NB4 (cell line): ENCODE measurements around the gene KCTD6.
"Not testable (repeated sequence)": the region's sequence is repeated elsewhere in the genome, so short reads cannot be mapped to it uniquely, and the experiment has no call there.

Source experiments
- DNase-seq: peaks from one replicate; pipeline ENCODE4 v3.0.0; 2010; ENCODE audit warnings: low read depth
- H3K4me3 ChIP-seq: one replicate; pipeline ENCODE4 v1.5.1; 2011; ENCODE audit warnings: mild to moderate bottlenecking, low read depth, low read length, moderate library complexity
- CTCF ChIP-seq: IDR thresholded peaks from one replicate; pipeline ENCODE4 v1.5.1; 2012; ENCODE audit warnings: low read depth, low read length
- MAX ChIP-seq: IDR thresholded peaks from 2 replicates; pipeline ENCODE4 v1.6.1; 2011; ENCODE audit warnings: low read depth, low read length
- MYC ChIP-seq: IDR thresholded peaks from 2 replicates; pipeline ENCODE4 v1.6.1; 2011; ENCODE audit warnings: low read depth, low read length
- POLR2A ChIP-seq: IDR thresholded peaks from 2 replicates; pipeline ENCODE4 v1.6.1; 2011; ENCODE audit warnings: mild to moderate bottlenecking; ENCODE audit not compliant: insufficient read length; ENCODE audit errors: extremely low read depth

Gene KCTD6

GRCh38 chr3:58524326-58524888, 32.5 kb downstream of the KCTD6 start:
- TF ChIP-seq POLR2A (no peak), MYC (no peak), MAX (no peak), CTCF (no peak)
- no peak for DNase-seq
- H3K4me3 ChIP-seq: no peak overlapping the region

- DNase-seq: peak; percentile 90
- no peak overlapping the region for H3K4me3 ChIP-seq
- TF ChIP-seq CTCF: no peak
These were observed 34.6 kb downstream of the KCTD6 start for GRCh38 chr3:58526515-58526957.

- H3K4me3 ChIP-seq, DNase-seq: not testable (repeated sequence)
These were observed 35.5 kb downstream of the KCTD6 start for GRCh38 chr3:58527440-58527839.

- H3K4me3 ChIP-seq: no peak overlapping the region
- TF ChIP-seq POLR2A (no peak), MAX (no peak), MYC (no peak), CTCF (no peak)
- DNase-seq: no peak
These were observed 36.7 kb downstream of the KCTD6 start for GRCh38 chr3:58528629-58529028.

- DNase-seq: peak; percentile 69
- TF ChIP-seq CTCF (peak; percentile 50), MAX (no peak), POLR2A (no peak), MYC (no peak)
- no peak overlapping the region for H3K4me3 ChIP-seq
These were observed 37.8 kb downstream of the KCTD6 start for GRCh38 chr3:58529516-58530353.

- TF ChIP-seq CTCF (no peak), POLR2A (no peak), MAX (no peak), MYC (no peak)
These were observed 38.5 kb downstream of the KCTD6 start for GRCh38 chr3:58530354-58530865.

More at GRCh38 chr3:58530354-58530865, 38.5 kb downstream of the KCTD6 start:
- no peak for DNase-seq
- no peak overlapping the region for H3K4me3 ChIP-seq
